K562 (cell line): ENCODE results near the gene ATP6V1G2. TPM values are rescaled to one million over a fixed set of nuclear protein-coding genes. Genes with fewer than 3 reads are reported as not detected.

Experiments
- ARID2 ChIP-seq: fragments of 450-650 bp; IDR thresholded peaks from 2 replicates; pipeline ENCODE4 v1.6.1; 2017; ENCODE audit warnings: antibody characterized with exemption, mild to moderate bottlenecking
- ATF3 ChIP-seq, 2 experiments: fragments of 450-650 bp in 1 of 2; sonication (generic) in 1 of 2; formaldehyde crosslinking in 1 of 2; IDR thresholded peaks in 1 of 2; conservative IDR thresholded peaks in 1 of 2; 2 replicates each; pipeline versions ENCODE4 v1.6.1 to v1.8.1; 2016 to 2023; ENCODE audit warnings: mild to moderate bottlenecking in 2 of 2, moderate library complexity in 2 of 2, inconsistent platforms in 1 of 2, missing genetic modification reagents in 1 of 2
- BRD4 ChIP-seq: fragments of 200-600 bp; sonication (generic); IDR thresholded peaks from 2 replicates; pipeline ENCODE4 v1.6.1; 2017; ENCODE audit warnings: inconsistent platforms
- CEBPG ChIP-seq, 3 experiments: fragments of 200-800 bp in 1 of 3; sonication (Bioruptor generic) in 1 of 3; sonication (generic) in 1 of 3; formaldehyde crosslinking in 1 of 3; IDR thresholded peaks in 2 of 3; conservative IDR thresholded peaks in 1 of 3; 2 replicates each; pipeline versions ENCODE4 v1.6.1 to v1.8.0; 2016 to 2022; ENCODE audit warnings: missing compliant biosample characterization in 2 of 3, missing genetic modification characterization in 2 of 3, mild to moderate bottlenecking in 1 of 3, missing genetic modification reagents in 1 of 3
- CREB1 ChIP-seq, 2 experiments: sonication (generic) in 1 of 2; formaldehyde crosslinking in 1 of 2; IDR thresholded peaks; 2 replicates each; pipeline versions ENCODE4 v1.6.1 to v1.8.0; 2012 to 2022; ENCODE audit warnings: inconsistent platforms in 1 of 2, mild to moderate bottlenecking in 1 of 2, missing genetic modification reagents in 1 of 2, moderate library complexity in 1 of 2
- ETV5 ChIP-seq: sonication (generic); formaldehyde crosslinking; IDR thresholded peaks from 2 replicates; pipeline ENCODE4 v1.4.0; 2020; ENCODE audit warnings: low read depth, mild to moderate bottlenecking, missing genetic modification reagents
- MLX ChIP-seq, 2 experiments: fragments of 450-650 bp in 1 of 2; sonication (generic) in 1 of 2; formaldehyde crosslinking; conservative IDR thresholded peaks; 2 replicates each; pipeline versions ENCODE4 v1.4.0 to v1.8.1; 2020 to 2022; ENCODE audit warnings: mild to moderate bottlenecking in 1 of 2, missing genetic modification reagents in 1 of 2
- NFATC3 ChIP-seq: fragments of 450-650 bp; IDR thresholded peaks from 2 replicates; pipeline ENCODE4 v1.6.1; 2017; ENCODE audit warnings: mild to moderate bottlenecking
- PKNOX1 ChIP-seq: fragments of 450-650 bp; IDR thresholded peaks from 2 replicates; pipeline ENCODE4 v1.6.1; 2016
- RBM17 ChIP-seq: fragments of 200-400 bp; formaldehyde crosslinking; IDR thresholded peaks from 2 replicates; pipeline ENCODE4 v1.6.1; 2017; ENCODE audit warnings: low read depth, mild to moderate bottlenecking, low read length, borderline replicate concordance
- SAP30 ChIP-seq: fragments of 200-600 bp; sonication (generic); IDR thresholded peaks from 2 replicates; pipeline ENCODE4 v1.6.1; 2012; ENCODE audit warnings: borderline replicate concordance, low read depth, mild to moderate bottlenecking, moderate library complexity, low read length, control low read depth, inconsistent platforms; ENCODE audit not compliant: insufficient read depth, poor library complexity, severe bottlenecking
- SNAPC5 ChIP-seq: fragments of 250-450 bp; sonication (Bioruptor Pico); IDR thresholded peaks from 2 replicates; pipeline ENCODE4 v1.8.0; 2021; ENCODE audit warnings: moderate library complexity, mild to moderate bottlenecking, inconsistent platforms
- U2AF2 ChIP-seq: fragments of 200-400 bp; formaldehyde crosslinking; optimal IDR thresholded peaks from 2 replicates; pipeline ENCODE3; 2017; ENCODE audit warnings: low read depth, mild to moderate bottlenecking, low read length
- ZEB2 ChIP-seq: fragments of 450-650 bp; IDR thresholded peaks from 2 replicates; pipeline ENCODE4 v1.6.1; 2016
- ZFP36 ChIP-seq: fragments of 150-350 bp; IDR thresholded peaks from 2 replicates; pipeline ENCODE4 v1.6.1; 2018; ENCODE audit warnings: low read length, low read depth; ENCODE audit not compliant: partially characterized antibody
- ZNF184 ChIP-seq: sonication (generic); formaldehyde crosslinking; IDR thresholded peaks from 2 replicates; pipeline ENCODE4 v1.5.0; 2020; ENCODE audit warnings: missing genetic modification reagents
- ZNF224 ChIP-seq: sonication (generic); formaldehyde crosslinking; IDR thresholded peaks from 2 replicates; pipeline ENCODE4 v1.8.0; 2022; ENCODE audit warnings: mild to moderate bottlenecking, missing genetic modification reagents
- ZNF24 ChIP-seq: fragments of 450-650 bp; IDR thresholded peaks from 2 replicates; pipeline ENCODE4 v1.6.1; 2016
- ZNF395 ChIP-seq: fragments of 200-800 bp; sonication (Bioruptor generic); IDR thresholded peaks from 2 replicates; pipeline ENCODE4 v1.6.1; 2017; ENCODE audit warnings: missing genetic modification characterization, missing compliant biosample characterization
- ZNF561 ChIP-seq: fragments of 450-650 bp; formaldehyde crosslinking; conservative IDR thresholded peaks from 2 replicates; pipeline ENCODE4 v1.4.0; 2020; ENCODE audit warnings: mild to moderate bottlenecking, moderate library complexity
- ZNF584 ChIP-seq: fragments of 200-800 bp; sonication (Bioruptor generic); IDR thresholded peaks from 2 replicates; pipeline ENCODE4 v1.6.1; 2016; ENCODE audit warnings: low read depth, mild to moderate bottlenecking, missing genetic modification characterization, missing compliant biosample characterization
- ZNF699 ChIP-seq: fragments of 250-450 bp; sonication (Bioruptor Pico); IDR thresholded peaks from 2 replicates; pipeline ENCODE4 v1.8.0; 2021; ENCODE audit warnings: mild to moderate bottlenecking, moderate library complexity; ENCODE audit not compliant: insufficient replicate concordance
- polyA plus RNA-seq, 8 experiments: library from polyadenylated mRNA; depleted of rRNA in 4 of 8; stranded (reverse) in 5 of 8; unstranded in 3 of 8; fragments of >200 nt; fragmentation: Nextera tagmentation in 2 of 8; fragmentation: Illumina TruSeq in 1 of 8; extraction: Ambion mirVana in 2 of 8; extraction: Trizol in 1 of 8; gene quantifications; 2 replicates each; pipeline versions ENCODE4 v1.2.1 to v1.2.3, GENCODE V29; 2011 to 2014; ENCODE audit warnings: inconsistent platforms in 1 of 8, missing spikeins in 1 of 8
- total RNA-seq, 7 experiments: library from RNA; depleted of rRNA in 6 of 7; stranded (reverse); fragments of >200 nt in 6 of 7; fragmentation: Illumina TruSeq in 2 of 7; extraction: Trizol in 2 of 7; gene quantifications; 2 replicates each; pipeline versions ENCODE4 v1.2.1 to v1.2.3, GENCODE V29; 2011 to 2021; ENCODE audit warnings: low replicate concordance in 1 of 7

The ATP6V1G2 gene
- total and polyA plus RNA-seq, 9 of the 15 experiments (the other 6 are each of a cell fraction or from before 2014, with no cell fraction given), result 0.14 to 1.5 (median 0.33) TPM

- TF ChIP-seq ZNF584 (CRISPR knock-in tag) (peak; percentile 93), ZNF699 (CRISPR knock-in tag) (no peak), U2AF2 (no peak), ZNF184 (CRISPR knock-in tag) (no peak), PKNOX1 (no peak), ETV5 (CRISPR knock-in tag) (no peak), ZNF561 (CRISPR knock-in tag) (no peak), SNAPC5 (CRISPR knock-in tag) (no peak), ZEB2 (no peak), NFATC3 (no peak), MLX (CRISPR knock-in tag; conservative IDR thresholded peaks at IDR 0.05) (no peak), ZNF24 (no peak), ZNF224 (CRISPR knock-in tag) (no peak), SAP30 (no peak), ZNF395 (CRISPR knock-in tag) (peak; percentile 46; the same call in 1 of the 2 replicates), RBM17 (no peak), ZFP36 (no peak), ATF3 (IDR thresholded peaks at IDR 0.05) (peak; percentile 65; the same call in 1 of the 2 replicates), ATF3 (CRISPR knock-in tag; conservative IDR thresholded peaks at IDR 0.05) (no peak), CREB1 (IDR thresholded peaks at IDR 0.05) (no peak), CREB1 (CRISPR knock-in tag; IDR thresholded peaks at IDR 0.05) (no peak), BRD4 (0 out of 2 replicates have a peak, but pooled peaks have one; percentile 22), ARID2 (no peak), CEBPG (CRISPR knock-in tag; IDR thresholded peaks at IDR 0.05) (peak; percentile 92), CEBPG (tag; conservative IDR thresholded peaks at IDR 0.05 in 1 of 2, IDR thresholded peaks at IDR 0.05 in 1 of 2) (peak; percentile 52 to 94)
Observed at GRCh38 chr6:31558631-31559500, 12.5 kb upstream of the ATP6V1G2 start (continued).
